HepG2 (cell line): Measurements from ENCODE around the gene NUDT1. TPM values are rescaled to one million over a fixed set of nuclear protein-coding genes. Genes with fewer than 3 reads are reported as not detected.

Experiments
- ATAC-seq: fragments of 200-7000 bp; cut with Tn5 transposase; 3 replicates; pipeline ENCODE4 v1.9.1; 2020; ENCODE audit warnings: mild to moderate bottlenecking, moderate library complexity
- BruUV-seq: library from RNA; stranded (reverse); fragments of 400-500 nt; replicated peaks from 2 replicates; lab custom pipeline; 2021; lab: Mats Ljungman, UMichigan
- CTCF ChIA-PET: fragments of 300-600 bp; formaldehyde crosslinking; extraction: SDS; loops from one replicate; lab custom pipeline; 2021; ENCODE audit warnings: low total read pairs, inconsistent platforms, low intra/inter-chr PET ratio; lab: Yijun Ruan, JAX
- POLR2A ChIA-PET: fragments of 350-600 bp; sonication (Branson Sonifier 250); formaldehyde crosslinking; loops from one replicate; lab custom pipeline; 2020; ENCODE audit warnings: antibody characterized with exemption, inconsistent platforms; lab: Yijun Ruan, JAX
- DNase-seq: peaks from one replicate; pipeline ENCODE4 v3.0.0-alpha.2; 2015; ENCODE audit warnings: low spot score
- FAIRE-seq: peaks from 3 replicates; lab custom pipeline; 2011; peaks lifted over from hg19 to GRCh38; lab: Jason Lieb, UNC
- H2AFZ ChIP-seq: one replicate; pipeline ENCODE4 v1.6.1; 2011; ENCODE audit warnings: low read length, inconsistent platforms
- H3K27ac ChIP-seq: fragments of 300-600 bp; 3 replicates; pipeline ENCODE4 v1.8.0; 2011; ENCODE audit warnings: mixed run types, mild to moderate bottlenecking, mixed read lengths, low read length, inconsistent platforms; ENCODE audit not compliant: insufficient read depth; ENCODE audit errors: extremely low read length
- H3K27me3 ChIP-seq, 2 experiments: fragments of 200-600 bp in 1 of 2; 2 replicates in 1 of 2; 3 replicates in 1 of 2; pipeline versions ENCODE4 v1.6.0 to v1.8.0; 2011; ENCODE audit warnings: low read length in 2 of 2, mild to moderate bottlenecking in 2 of 2, moderate library complexity in 2 of 2, inconsistent platforms in 1 of 2; ENCODE audit not compliant: insufficient read depth in 2 of 2, control insufficient read depth in 1 of 2
- H3K36me3 ChIP-seq, 2 experiments: fragments of 200-600 bp in 1 of 2; replicated peaks in 1 of 2; 2 replicates in 1 of 2; 3 replicates in 1 of 2; pipeline versions ENCODE4 v1.5.1 to v1.8.0; 2011; ENCODE audit warnings: low read length in 2 of 2, inconsistent platforms in 1 of 2; ENCODE audit not compliant: insufficient read depth in 2 of 2, control insufficient read depth in 1 of 2
- H3K4me1 ChIP-seq: 2 replicates; pipeline ENCODE4 v1.5.1; 2012; ENCODE audit warnings: low read length, inconsistent platforms; ENCODE audit not compliant: insufficient read depth
- H3K4me2 ChIP-seq: 2 replicates; pipeline ENCODE4 v1.6.0; 2011; ENCODE audit warnings: low read depth, low read length, inconsistent platforms
- H3K4me3 ChIP-seq, 3 experiments: fragments of 200-600 bp in 1 of 3; sonication (generic), shearing (Covaris generic) in 1 of 3; replicated peaks in 1 of 3; 2 replicates each; pipeline ENCODE4 v1.5.1; 2011 to 2016; ENCODE audit warnings: low read length in 3 of 3, inconsistent platforms in 2 of 3, low read depth in 2 of 3, mild to moderate bottlenecking in 2 of 3, control low read depth in 1 of 3, mixed read lengths in 1 of 3; ENCODE audit not compliant: insufficient read depth in 1 of 3
- H3K79me2 ChIP-seq: one replicate; pipeline ENCODE4 v1.6.1; 2011; ENCODE audit warnings: low read length, inconsistent platforms; ENCODE audit not compliant: insufficient read depth
- H3K9ac ChIP-seq: 2 replicates; pipeline ENCODE4 v1.6.0; 2011; ENCODE audit warnings: mild to moderate bottlenecking, low read depth, low read length, inconsistent platforms; ENCODE audit not compliant: insufficient read depth
- H3K9me3 ChIP-seq: 2 replicates; pipeline ENCODE4 v1.5.1; 2012; ENCODE audit warnings: mild to moderate bottlenecking, low read length
- H4K20me1 ChIP-seq: 2 replicates; pipeline ENCODE4 v1.6.0; 2011; ENCODE audit warnings: inconsistent platforms, mild to moderate bottlenecking, low read length, moderate library complexity; ENCODE audit not compliant: insufficient read depth
- ATAD3A ChIP-seq: sonication (generic); formaldehyde crosslinking; IDR thresholded peaks from 2 replicates; pipeline ENCODE4 v1.4.0; 2020; ENCODE audit warnings: missing genetic modification reagents
- GATAD1 ChIP-seq: IDR thresholded peaks from 2 replicates; pipeline ENCODE4 v1.6.1; 2016; ENCODE audit warnings: missing genetic modification reagents, missing compliant biosample characterization
- HNRNPH1 ChIP-seq: fragments of 200-400 bp; formaldehyde crosslinking; optimal IDR thresholded peaks from 2 replicates; pipeline ENCODE3; 2017; ENCODE audit warnings: mild to moderate bottlenecking, low read depth, low read length
- MAF1 ChIP-seq: sonication (generic); formaldehyde crosslinking; IDR thresholded peaks from 2 replicates; pipeline ENCODE4 v1.5.0; 2020; ENCODE audit warnings: missing genetic modification reagents, borderline replicate concordance
- MEF2D ChIP-seq: sonication (generic); formaldehyde crosslinking; IDR thresholded peaks from 2 replicates; pipeline ENCODE4 v1.5.1; 2020; ENCODE audit warnings: mild to moderate bottlenecking, missing genetic modification reagents
- NR2F2 ChIP-seq: IDR thresholded peaks from 2 replicates; pipeline ENCODE4 v1.6.1; 2012; ENCODE audit warnings: low read depth, inconsistent platforms, borderline replicate concordance
- RARA ChIP-seq: IDR thresholded peaks from 2 replicates; pipeline ENCODE4 v1.6.1; 2016; ENCODE audit warnings: missing genetic modification reagents, missing compliant biosample characterization
- ZBTB20 ChIP-seq: sonication (generic); formaldehyde crosslinking; IDR thresholded peaks from 2 replicates; pipeline ENCODE4 v1.8.1; 2023; ENCODE audit warnings: missing genetic modification reagents, low read depth, mild to moderate bottlenecking, borderline replicate concordance
- ZNF224 ChIP-seq: sonication (generic); formaldehyde crosslinking; IDR thresholded peaks from 2 replicates; pipeline ENCODE4 v1.5.0; 2020; ENCODE audit warnings: mild to moderate bottlenecking, missing genetic modification reagents
- ZNF263 ChIP-seq: sonication (generic); formaldehyde crosslinking; IDR thresholded peaks from 2 replicates; pipeline ENCODE4 v1.4.0; 2020; ENCODE audit warnings: missing genetic modification reagents
- ZNF510 ChIP-seq: sonication (generic); formaldehyde crosslinking; IDR thresholded peaks from 2 replicates; pipeline ENCODE4 v1.4.0; 2020; ENCODE audit warnings: low read depth, mild to moderate bottlenecking, missing genetic modification reagents
- ZNF549 ChIP-seq: sonication (generic); formaldehyde crosslinking; IDR thresholded peaks from 2 replicates; pipeline ENCODE4 v1.5.0; 2020; ENCODE audit warnings: missing genetic modification reagents
- ZNF775 ChIP-seq: sonication (generic); formaldehyde crosslinking; IDR thresholded peaks from 2 replicates; pipeline ENCODE4 v1.4.0; 2020; ENCODE audit warnings: missing genetic modification reagents, mild to moderate bottlenecking, moderate library complexity, borderline replicate concordance
- ZNF841 ChIP-seq: sonication (generic); formaldehyde crosslinking; IDR thresholded peaks from 2 replicates; pipeline ENCODE4 v1.8.1; 2023; ENCODE audit warnings: missing genetic modification reagents, borderline replicate concordance
- WGBS: methylation state at CpG from one replicate; pipeline ENCODE4 v1.1.6; 2017; ENCODE audit warnings: low lambda C conversion rate; 5-methylcytosine and 5-hydroxymethylcytosine counted together
- in situ Hi-C: cut with HindIII; loops from 2 replicates; pipeline ENCODE4 v1.10.0; 2017; ENCODE audit warnings: low pct_unique_long_range_greater_than_20kb; ENCODE audit not compliant: extremely low pct_ligation_motif_present
- intact Hi-C: fragments of 100-400 bp; cut with micrococcal nuclease; formaldehyde crosslinking; loops from one replicate; pipeline ENCODE4 v1.10.0; 2022; ENCODE audit not compliant: unreplicated experiment
- polyA plus RNA-seq, 8 experiments: library from polyadenylated mRNA; depleted of rRNA in 3 of 8; stranded (reverse) in 7 of 8; unstranded in 1 of 8; fragments of >200 nt; fragmentation: Illumina TruSeq in 4 of 8; extraction: Trizol in 4 of 8; gene quantifications; 2 replicates each; pipeline versions ENCODE4 v1.2.1 to v1.2.3, GENCODE V29; 2011 to 2016; ENCODE audit warnings: low read depth in 4 of 8, missing spikeins in 1 of 8, mixed read lengths in 1 of 8; ENCODE audit not compliant: insufficient read depth in 1 of 8
- total RNA-seq, 5 experiments: library from RNA; depleted of rRNA; stranded (reverse); fragments of >200 nt; fragmentation: Illumina TruSeq; extraction: Trizol; gene quantifications; 2 replicates each; pipeline ENCODE4 v1.2.3, GENCODE V29; 2016; ENCODE audit warnings: low read depth in 1 of 5
- TF ChIP-seq, protein P1 (sequence below): IDR thresholded peaks from 2 replicates; pipeline ENCODE4 v1.6.1; 2012; ENCODE audit warnings: low read depth, low read length, improper control_type of control experiment
- TF ChIP-seq, protein P2 (sequence below): IDR thresholded peaks from 2 replicates; pipeline ENCODE4 v1.6.1; 2016; ENCODE audit warnings: low read depth, missing genetic modification reagents, missing compliant biosample characterization
- TF ChIP-seq, protein P3 (sequence below): sonication (generic); formaldehyde crosslinking; IDR thresholded peaks from 2 replicates; pipeline ENCODE4 v1.5.1; 2020; ENCODE audit warnings: missing genetic modification reagents, mild to moderate bottlenecking, borderline replicate concordance

Gene NUDT1
- total and polyA plus RNA-seq, 2 of the 13 experiments (the other 11 are each of a cell fraction or from before 2014, with no cell fraction given): 9.1 to 26.8 TPM

DNA sequence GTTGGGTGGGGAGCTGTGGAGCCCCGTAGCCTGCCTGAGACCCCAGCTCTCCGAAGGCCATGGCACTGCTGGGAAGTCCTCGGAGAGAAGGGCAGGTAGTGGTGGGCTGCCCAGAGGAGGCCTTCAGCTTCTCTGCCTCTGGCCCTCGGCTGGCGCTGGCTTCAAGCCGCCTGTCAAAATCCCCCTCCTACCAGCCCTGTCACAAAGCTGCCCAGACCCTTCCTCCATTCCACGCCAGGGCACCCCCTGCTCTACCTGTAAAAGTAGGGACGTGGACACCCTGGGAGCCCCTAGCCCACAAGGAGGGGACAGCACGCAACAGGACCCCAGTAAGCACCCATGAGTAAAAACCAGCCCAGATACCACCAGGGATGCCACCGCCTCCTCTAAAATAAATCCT, 40.9 kb upstream of the NUDT1 start:
- Histone ChIP-seq H3K4me3 (no peak overlapping the region), H3K79me2 (peaks cover 3% of the 10 kb centered on the region), H2AFZ (no peak overlapping the region), H3K9me3 (no peaks in the 10 kb centered on the region), H3K36me3 (peaks cover 32 to 63% of the 10 kb centered on the region in 2 experiments; a peak in 4 of 5 replicates), H3K4me2 (no peak overlapping the region), H3K27me3 (no peaks in the 10 kb centered on the region), H3K4me1 (no peaks in the 10 kb centered on the region), H4K20me1 (no peaks in the 10 kb centered on the region), H3K27ac (no peak overlapping the region), H3K9ac (no peak overlapping the region)
- intact Hi-C loops: no loop called here
- no TSS peak for BruUV-seq
- in situ Hi-C loops: loop anchor here (25.0 kb wide), 1 partner anchor 614 kb away; no protein-coding TSS in a partner anchor
- DNase-seq: no peak
- FAIRE-seq: no peak
- 100% methylated on average over 2 of the region's 10 CpGs for WGBS
- ATAC-seq: no peak
- CTCF ChIA-PET: no interaction called here
- TF ChIP-seq RARA (CRISPR knock-in tag) (no peak), ZBTB20 (CRISPR knock-in tag) (no peak), ATAD3A (CRISPR knock-in tag) (no peak), ZNF775 (CRISPR knock-in tag) (no peak), ZNF549 (no peak), ZNF510 (CRISPR knock-in tag) (no peak), ZNF841 (CRISPR knock-in tag) (no peak), HNRNPH1 (no peak), MAF1 (CRISPR knock-in tag) (no peak), ZNF224 (CRISPR knock-in tag) (no peak), MEF2D (no peak), NR2F2 (no peak), GATAD1 (CRISPR knock-in tag) (no peak), ZNF263 (no peak)
- TF ChIP-seq, protein P1, sequence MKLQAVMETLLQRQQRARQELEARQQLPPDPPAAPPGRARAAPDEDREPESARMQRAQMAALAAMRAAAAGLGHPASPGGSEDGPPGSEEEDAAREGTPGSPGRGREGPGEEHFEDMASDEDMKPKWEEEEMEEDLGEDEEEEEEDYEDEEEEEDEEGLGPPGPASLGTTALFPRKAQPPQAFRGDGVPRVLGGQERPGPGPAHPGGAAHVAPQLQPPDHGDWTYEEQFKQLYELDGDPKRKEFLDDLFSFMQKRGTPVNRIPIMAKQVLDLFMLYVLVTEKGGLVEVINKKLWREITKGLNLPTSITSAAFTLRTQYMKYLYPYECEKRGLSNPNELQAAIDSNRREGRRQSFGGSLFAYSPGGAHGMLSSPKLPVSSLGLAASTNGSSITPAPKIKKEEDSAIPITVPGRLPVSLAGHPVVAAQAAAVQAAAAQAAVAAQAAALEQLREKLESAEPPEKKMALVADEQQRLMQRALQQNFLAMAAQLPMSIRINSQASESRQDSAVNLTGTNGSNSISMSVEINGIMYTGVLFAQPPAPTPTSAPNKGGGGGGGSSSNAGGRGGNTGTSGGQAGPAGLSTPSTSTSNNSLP: no peak
- TF ChIP-seq, protein P2, sequence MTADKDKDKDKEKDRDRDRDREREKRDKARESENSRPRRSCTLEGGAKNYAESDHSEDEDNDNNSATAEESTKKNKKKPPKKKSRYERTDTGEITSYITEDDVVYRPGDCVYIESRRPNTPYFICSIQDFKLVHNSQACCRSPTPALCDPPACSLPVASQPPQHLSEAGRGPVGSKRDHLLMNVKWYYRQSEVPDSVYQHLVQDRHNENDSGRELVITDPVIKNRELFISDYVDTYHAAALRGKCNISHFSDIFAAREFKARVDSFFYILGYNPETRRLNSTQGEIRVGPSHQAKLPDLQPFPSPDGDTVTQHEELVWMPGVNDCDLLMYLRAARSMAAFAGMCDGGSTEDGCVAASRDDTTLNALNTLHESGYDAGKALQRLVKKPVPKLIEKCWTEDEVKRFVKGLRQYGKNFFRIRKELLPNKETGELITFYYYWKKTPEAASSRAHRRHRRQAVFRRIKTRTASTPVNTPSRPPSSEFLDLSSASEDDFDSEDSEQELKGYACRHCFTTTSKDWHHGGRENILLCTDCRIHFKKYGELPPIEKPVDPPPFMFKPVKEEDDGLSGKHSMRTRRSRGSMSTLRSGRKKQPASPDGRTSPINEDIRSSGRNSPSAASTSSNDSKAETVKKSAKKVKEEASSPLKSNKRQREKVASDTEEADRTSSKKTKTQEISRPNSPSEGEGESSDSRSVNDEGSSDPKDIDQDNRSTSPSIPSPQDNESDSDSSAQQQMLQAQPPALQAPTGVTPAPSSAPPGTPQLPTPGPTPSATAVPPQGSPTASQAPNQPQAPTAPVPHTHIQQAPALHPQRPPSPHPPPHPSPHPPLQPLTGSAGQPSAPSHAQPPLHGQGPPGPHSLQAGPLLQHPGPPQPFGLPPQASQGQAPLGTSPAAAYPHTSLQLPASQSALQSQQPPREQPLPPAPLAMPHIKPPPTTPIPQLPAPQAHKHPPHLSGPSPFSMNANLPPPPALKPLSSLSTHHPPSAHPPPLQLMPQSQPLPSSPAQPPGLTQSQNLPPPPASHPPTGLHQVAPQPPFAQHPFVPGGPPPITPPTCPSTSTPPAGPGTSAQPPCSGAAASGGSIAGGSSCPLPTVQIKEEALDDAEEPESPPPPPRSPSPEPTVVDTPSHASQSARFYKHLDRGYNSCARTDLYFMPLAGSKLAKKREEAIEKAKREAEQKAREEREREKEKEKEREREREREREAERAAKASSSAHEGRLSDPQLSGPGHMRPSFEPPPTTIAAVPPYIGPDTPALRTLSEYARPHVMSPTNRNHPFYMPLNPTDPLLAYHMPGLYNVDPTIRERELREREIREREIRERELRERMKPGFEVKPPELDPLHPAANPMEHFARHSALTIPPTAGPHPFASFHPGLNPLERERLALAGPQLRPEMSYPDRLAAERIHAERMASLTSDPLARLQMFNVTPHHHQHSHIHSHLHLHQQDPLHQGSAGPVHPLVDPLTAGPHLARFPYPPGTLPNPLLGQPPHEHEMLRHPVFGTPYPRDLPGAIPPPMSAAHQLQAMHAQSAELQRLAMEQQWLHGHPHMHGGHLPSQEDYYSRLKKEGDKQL (CRISPR knock-in tag): no peak
- TF ChIP-seq, protein P3, sequence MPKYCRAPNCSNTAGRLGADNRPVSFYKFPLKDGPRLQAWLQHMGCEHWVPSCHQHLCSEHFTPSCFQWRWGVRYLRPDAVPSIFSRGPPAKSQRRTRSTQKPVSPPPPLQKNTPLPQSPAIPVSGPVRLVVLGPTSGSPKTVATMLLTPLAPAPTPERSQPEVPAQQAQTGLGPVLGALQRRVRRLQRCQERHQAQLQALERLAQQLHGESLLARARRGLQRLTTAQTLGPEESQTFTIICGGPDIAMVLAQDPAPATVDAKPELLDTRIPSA (CRISPR knock-in tag): no peak
- POLR2A ChIA-PET: no interaction called here
